SK-N-MC (cell line): ENCODE results near the gene CHAC1.

Experiments used
- DNase-seq: peaks from one replicate; pipeline ENCODE4 v3.0.0-alpha.2; 2011; ENCODE audit warnings: low read depth, low spot score
- H3K27ac ChIP-seq: fragments of 200-600 bp; sonication (generic); 2 replicates; pipeline ENCODE4 v1.5.1; 2016; ENCODE audit warnings: mixed run types
- H3K36me3 ChIP-seq: fragments of 200-600 bp; sonication (generic); 2 replicates; pipeline ENCODE4 v1.6.1; 2017; ENCODE audit warnings: antibody characterized with exemption, low read length, mixed read lengths; ENCODE audit not compliant: insufficient read depth
- H3K4me3 ChIP-seq: fragments of 200-600 bp; sonication (generic); 2 replicates; pipeline ENCODE4 v1.5.1; 2016
- H3K9ac ChIP-seq: fragments of 200-600 bp; sonication (generic); 2 replicates; pipeline ENCODE4 v1.8.0; 2017; ENCODE audit warnings: mixed run types, mixed read lengths; ENCODE audit not compliant: insufficient read length
- H3K9me3 ChIP-seq: fragments of 200-600 bp; sonication (generic); 2 replicates; pipeline ENCODE4 v1.6.1; 2017; ENCODE audit warnings: low read depth, mild to moderate bottlenecking, antibody characterized with exemption, low read length, moderate library complexity, mixed read lengths
- EZH2 ChIP-seq: fragments of 200-600 bp; sonication (generic); IDR thresholded peaks from one replicate; pipeline ENCODE4 v1.6.1; 2017; ENCODE audit warnings: antibody characterized with exemption
- FOXP2 ChIP-seq: optimal IDR thresholded peaks from 2 replicates; pipeline ENCODE3; 2011; ENCODE audit warnings: mild to moderate bottlenecking, moderate library complexity; ENCODE audit not compliant: insufficient read depth; ENCODE audit errors: extremely low read length, control extremely low read depth
- POLR2AphosphoS5 ChIP-seq: IDR thresholded peaks from 2 replicates; pipeline ENCODE4 v1.6.1; 2012; ENCODE audit warnings: mild to moderate bottlenecking, low read depth, low read length, borderline replicate concordance

The CHAC1 gene

GRCh38 chr15:40964006-40964405, 10.7 kb downstream of the CHAC1 start:
- no peak overlapping the region for H3K27ac ChIP-seq
- H3K9me3 ChIP-seq, result no peaks in the 10 kb centered on the region
- H3K9ac ChIP-seq, result no peak overlapping the region
- H3K36me3 ChIP-seq, result no peaks in the 10 kb centered on the region
- no peak for DNase-seq
- no peak for TF ChIP-seq FOXP2
- TF ChIP-seq POLR2AphosphoS5, result no peak
- TF ChIP-seq EZH2, result no peak
- H3K4me3 ChIP-seq, result no peak overlapping the region

DNA sequence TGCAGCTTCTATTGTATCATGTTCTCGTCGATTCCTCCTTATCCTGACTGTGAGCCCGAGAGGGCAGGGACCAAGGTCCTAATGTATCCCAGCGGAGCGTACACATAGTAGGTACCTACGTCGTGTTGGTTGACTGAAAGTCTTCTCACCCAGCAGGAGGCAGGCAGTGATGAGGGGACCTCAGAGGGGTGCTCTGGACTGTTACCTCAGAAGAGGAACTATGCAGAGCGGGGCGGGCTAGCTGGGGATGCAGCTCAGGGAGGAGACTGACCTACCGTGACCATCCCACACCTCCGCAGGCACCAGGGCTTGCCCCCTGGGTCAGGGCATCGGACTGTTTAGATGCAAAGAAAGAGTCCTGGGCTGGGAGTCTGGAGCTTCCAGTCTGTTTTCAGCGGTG, 11.4 kb downstream of the CHAC1 start:
- no peak overlapping the region for H3K9ac ChIP-seq
- no peak for DNase-seq
- no peaks in the 10 kb centered on the region for H3K9me3 ChIP-seq
- H3K36me3 ChIP-seq, result no peaks in the 10 kb centered on the region
- H3K27ac ChIP-seq, result no peak overlapping the region
- H3K4me3 ChIP-seq, result no peak overlapping the region
- TF ChIP-seq POLR2AphosphoS5 (no peak), EZH2 (no peak), FOXP2 (no peak)

- TF ChIP-seq POLR2AphosphoS5, result no peak
- no peak for TF ChIP-seq FOXP2
- TF ChIP-seq EZH2, result no peak
- no peak overlapping the region for H3K27ac ChIP-seq
- H3K4me3 ChIP-seq, result no peak overlapping the region
- no peaks in the 10 kb centered on the region for H3K36me3 ChIP-seq
- no peak overlapping the region for H3K9ac ChIP-seq
- DNase-seq, result no peak
- no peaks in the 10 kb centered on the region for H3K9me3 ChIP-seq
These were observed 15.2 kb downstream of the CHAC1 start for GRCh38 chr15:40968290-40969085.

DNA sequence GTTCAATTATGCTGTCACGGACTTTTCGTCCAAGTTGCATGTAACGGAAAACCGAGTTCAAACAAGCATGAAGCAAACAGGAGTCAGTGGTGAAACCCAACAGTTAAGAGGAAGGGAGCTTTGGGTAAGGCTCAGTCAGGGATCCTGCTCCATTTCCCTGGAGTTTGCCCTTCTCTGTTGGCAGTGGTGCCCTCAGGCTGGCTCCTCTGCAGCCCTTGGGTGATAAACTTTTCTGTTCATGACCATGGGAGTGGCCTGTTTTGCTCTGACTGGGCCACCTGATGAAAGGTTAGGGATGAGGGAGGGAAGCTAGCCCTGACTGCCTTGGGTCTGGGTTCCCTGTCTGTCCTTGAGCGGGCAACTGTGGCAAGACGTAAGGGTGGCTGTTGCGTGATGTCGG, 16.1 kb downstream of the CHAC1 start:
- Histone ChIP-seq H3K9me3 (no peaks in the 10 kb centered on the region), H3K36me3 (no peaks in the 10 kb centered on the region), H3K27ac (no peak overlapping the region), H3K9ac (no peak overlapping the region), H3K4me3 (no peak overlapping the region)
- TF ChIP-seq FOXP2, result no peak
- no peak for TF ChIP-seq EZH2
- no peak for TF ChIP-seq POLR2AphosphoS5
- DNase-seq, result no peak

DNA sequence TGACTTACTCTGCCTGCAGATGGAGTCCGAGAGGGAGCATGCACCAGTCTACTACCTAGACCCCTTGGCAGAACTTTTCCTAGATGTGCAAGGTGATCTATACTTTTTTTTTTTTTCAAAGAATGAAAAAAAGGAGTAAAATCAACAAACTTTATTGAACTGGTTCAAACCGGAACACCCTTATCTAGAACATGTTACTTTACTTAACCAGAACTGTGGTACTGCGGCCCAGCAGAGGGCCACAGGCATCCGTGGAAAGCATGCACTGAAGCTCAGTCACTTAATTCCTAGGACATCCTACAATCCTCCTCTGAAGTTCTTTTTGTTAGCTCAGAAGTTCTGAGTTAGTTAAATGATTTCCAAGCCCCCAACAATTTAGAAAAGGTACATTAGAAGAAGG, 21.6 kb downstream of the CHAC1 start:
- H3K4me3 ChIP-seq, result no peak overlapping the region
- H3K36me3 ChIP-seq, result peaks cover 37% of the 10 kb centered on the region
- TF ChIP-seq EZH2 (no peak), FOXP2 (no peak), POLR2AphosphoS5 (no peak)
- no peak overlapping the region for H3K9ac ChIP-seq
- no peak for DNase-seq
- H3K9me3 ChIP-seq, result no peaks in the 10 kb centered on the region
- H3K27ac ChIP-seq, result no peak overlapping the region

- no peak for DNase-seq
- H3K27ac ChIP-seq, result no peak overlapping the region
- no peaks in the 10 kb centered on the region for H3K9me3 ChIP-seq
- H3K4me3 ChIP-seq, result no peak overlapping the region
- no peak overlapping the region for H3K9ac ChIP-seq
- TF ChIP-seq FOXP2, result no peak
- no peak for TF ChIP-seq POLR2AphosphoS5
- TF ChIP-seq EZH2, result no peak
- peaks cover 56% of the 10 kb centered on the region for H3K36me3 ChIP-seq
These were observed 23.5 kb downstream of the CHAC1 start for GRCh38 chr15:40976819-40977218.

- Histone ChIP-seq H3K27ac (no peak overlapping the region; the same call in 1 of the 2 replicates), H3K9ac (no peak overlapping the region), H3K36me3 (peaks cover 70% of the 10 kb centered on the region), H3K9me3 (no peaks in the 10 kb centered on the region), H3K4me3 (no peak overlapping the region)
- TF ChIP-seq FOXP2 (no peak), EZH2 (no peak), POLR2AphosphoS5 (no peak)
- DNase-seq, result no peak
These were observed 24.9 kb downstream of the CHAC1 start for GRCh38 chr15:40978141-40978540.

- TF ChIP-seq POLR2AphosphoS5 (no peak), EZH2 (no peak), FOXP2 (no peak)
- no peak overlapping the region for H3K9ac ChIP-seq
- no peak overlapping the region for H3K27ac ChIP-seq
- H3K4me3 ChIP-seq, result no peak overlapping the region
- H3K9me3 ChIP-seq, result no peaks in the 10 kb centered on the region
- DNase-seq, result no peak
- peaks cover 74% of the 10 kb centered on the region for H3K36me3 ChIP-seq
These were observed 25.3 kb downstream of the CHAC1 start for GRCh38 chr15:40978562-40978961.

DNA sequence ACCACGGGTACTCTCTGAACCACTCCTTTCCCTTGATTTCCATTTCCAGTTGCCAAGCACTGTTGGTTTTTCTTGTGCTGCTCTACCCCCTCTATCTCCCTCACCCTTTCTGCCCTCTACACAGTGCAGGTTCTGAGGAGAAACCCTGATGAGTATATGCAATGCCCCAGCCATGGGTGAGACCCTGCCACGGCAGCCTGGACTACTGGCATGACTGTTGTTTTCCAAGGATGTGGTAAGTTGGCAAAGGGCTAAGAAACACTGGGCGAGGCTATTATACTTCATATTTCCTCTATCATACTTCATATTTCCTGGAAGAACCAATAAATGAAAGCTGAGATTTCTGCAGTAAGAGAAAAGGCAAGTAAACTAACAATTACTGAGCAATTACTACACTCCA, 27.9 kb downstream of the CHAC1 start:
- H3K9me3 ChIP-seq, result no peaks in the 10 kb centered on the region
- TF ChIP-seq EZH2 (no peak), POLR2AphosphoS5 (no peak), FOXP2 (no peak)
- no peak for DNase-seq
- H3K27ac ChIP-seq, result no peak overlapping the region
- H3K36me3 ChIP-seq, result peaks cover 100% of the 10 kb centered on the region
- H3K4me3 ChIP-seq, result no peak overlapping the region
- no peak overlapping the region for H3K9ac ChIP-seq
